Stimulated activated CD4-positive, alpha-beta T cell treated with anti-CD3 and anti-CD28 coated beads, Interleukin-4, amount 100 ng/mL, for 48 hours (primary cell): Measurements from ENCODE around the gene ATG16L1.
"Not testable (repeated sequence)": the region's sequence is repeated elsewhere in the genome, so short reads cannot be mapped to it uniquely, and the experiment has no call there.

Experiments
- DNase-seq, 2 donors: peaks; one replicate each; pipeline ENCODE4 v3.0.0-alpha.2; 2020; ENCODE audit warnings: low read depth in 2 of 2

Gene ATG16L1

GRCh38 chr2:233332125-233332524 is 80.7 kb downstream of the ATG16L1 start:
- no peak for DNase-seq

GRCh38 chr2:233334915-233335314 is 83.4 kb downstream of the ATG16L1 start:
- DNase-seq: no peak

GRCh38 chr2:233336091-233336490 is 84.6 kb downstream of the ATG16L1 start:
- DNase-seq: not testable (repeated sequence)

GRCh38 chr2:233336541-233336940 is 85.1 kb downstream of the ATG16L1 start:
- no peak for DNase-seq

GRCh38 chr2:233338046-233338445 is 86.6 kb downstream of the ATG16L1 start:
- DNase-seq: no peak

- no peak for DNase-seq
These were observed 87.4 kb downstream of the ATG16L1 start for GRCh38 chr2:233338812-233339368.

- DNase-seq: no peak
These were observed 88.0 kb downstream of the ATG16L1 start for GRCh38 chr2:233339427-233339826.

GRCh38 chr2:233341296-233341695 is 89.8 kb downstream of the ATG16L1 start:
- DNase-seq: no peak

GRCh38 chr2:233342301-233342700 is 90.8 kb downstream of the ATG16L1 start:
- no peak for DNase-seq

GRCh38 chr2:233343171-233343705 is 91.8 kb downstream of the ATG16L1 start:
- DNase-seq: no peak
